H9 (cell line): ENCODE measurements around the gene RIMBP3C. TPM values are rescaled to one million over a fixed set of nuclear protein-coding genes. Genes with fewer than 3 reads are reported as not detected.

Experiments used
- DNase-seq: peaks from one replicate; pipeline ENCODE4 v3.0.0-alpha.2; 2017
- H2AFZ ChIP-seq: one replicate; pipeline ENCODE4 v1.6.1; 2013; ENCODE audit warnings: mild to moderate bottlenecking, low read length, control low read depth, moderate library complexity
- H2AK5ac ChIP-seq: 2 replicates; pipeline ENCODE4 v1.6.1; 2013; ENCODE audit warnings: low read length, control low read depth, mixed read lengths; ENCODE audit not compliant: insufficient read length
- H2BK120ac ChIP-seq: one replicate; pipeline ENCODE4 v1.6.1; 2013; ENCODE audit warnings: low read depth, mild to moderate bottlenecking, low read length, control low read depth, inconsistent platforms; ENCODE audit not compliant: poor library complexity, severe bottlenecking
- H2BK12ac ChIP-seq: 2 replicates; pipeline ENCODE4 v1.6.1; 2013; ENCODE audit warnings: low read length, control low read depth, mixed read lengths, low read depth; ENCODE audit not compliant: insufficient read length
- H2BK15ac ChIP-seq: 2 replicates; pipeline ENCODE4 v1.6.1; 2013; ENCODE audit warnings: low read depth, low read length, control low read depth
- H2BK20ac ChIP-seq: one replicate; pipeline ENCODE4 v1.6.1; 2013; ENCODE audit warnings: low read depth, mild to moderate bottlenecking, low read length, control low read depth, inconsistent platforms; ENCODE audit not compliant: poor library complexity, severe bottlenecking
- H2BK5ac ChIP-seq: 2 replicates; pipeline ENCODE4 v1.6.1; 2013; ENCODE audit warnings: low read length, control low read depth, mixed read lengths; ENCODE audit not compliant: insufficient read length
- H3K14ac ChIP-seq: 2 replicates; pipeline ENCODE4 v1.6.1; 2013; ENCODE audit warnings: low read length, control low read depth; ENCODE audit not compliant: insufficient read depth
- H3K18ac ChIP-seq: 2 replicates; pipeline ENCODE4 v1.6.1; 2013; ENCODE audit warnings: low read depth, mild to moderate bottlenecking, mixed read lengths, low read length, control low read depth; ENCODE audit not compliant: insufficient read length
- H3K23ac ChIP-seq: 2 replicates; pipeline ENCODE4 v1.6.1; 2013; ENCODE audit warnings: low read length, control low read depth, mixed read lengths, low read depth; ENCODE audit not compliant: insufficient read length
- H3K23me2 ChIP-seq: 2 replicates; pipeline ENCODE4 v1.6.1; 2013; ENCODE audit warnings: low read depth, mild to moderate bottlenecking, mixed read lengths, low read length, control low read depth; ENCODE audit not compliant: insufficient read length, poor library complexity, severe bottlenecking
- H3K27ac ChIP-seq: 2 replicates; pipeline ENCODE4 v1.5.1; 2013; ENCODE audit warnings: low read length, control low read depth, mixed read lengths, low read depth; ENCODE audit not compliant: insufficient read length
- H3K27me3 ChIP-seq: 2 replicates; pipeline ENCODE4 v1.6.1; 2013; ENCODE audit warnings: low read length, control low read depth, inconsistent platforms; ENCODE audit not compliant: insufficient read depth
- H3K4ac ChIP-seq: 2 replicates; pipeline ENCODE4 v1.6.1; 2013; ENCODE audit warnings: low read depth, mild to moderate bottlenecking, control low read depth, inconsistent platforms, low read length, moderate library complexity
- H3K4me1 ChIP-seq: 2 replicates; pipeline ENCODE4 v1.6.1; 2013; ENCODE audit warnings: low read length, control low read depth, inconsistent platforms; ENCODE audit not compliant: insufficient read depth
- H3K4me2 ChIP-seq: 2 replicates; pipeline ENCODE4 v1.6.1; 2013; ENCODE audit warnings: low read length, control low read depth, mixed read lengths; ENCODE audit not compliant: insufficient read length, insufficient read depth
- H3K56ac ChIP-seq: 2 replicates; pipeline ENCODE4 v1.6.1; 2013; ENCODE audit warnings: low read depth, mild to moderate bottlenecking, mixed read lengths, low read length, control low read depth; ENCODE audit not compliant: insufficient read length
- H3K79me1 ChIP-seq: 2 replicates; pipeline ENCODE4 v1.6.1; 2013; ENCODE audit warnings: low read depth, mild to moderate bottlenecking, moderate library complexity, low read length, control low read depth, inconsistent platforms; ENCODE audit not compliant: insufficient read depth, poor library complexity, severe bottlenecking
- H3K79me2 ChIP-seq: 2 replicates; pipeline ENCODE4 v1.6.1; 2013; ENCODE audit warnings: low read length, control low read depth, inconsistent platforms; ENCODE audit not compliant: insufficient read depth
- H3K9ac ChIP-seq: 2 replicates; pipeline ENCODE4 v1.6.1; 2013; ENCODE audit warnings: low read length, control low read depth, mixed read lengths; ENCODE audit not compliant: insufficient read length; ENCODE audit errors: extremely low read depth
- H3K9me3 ChIP-seq: one replicate; pipeline ENCODE4 v1.6.1; 2013; ENCODE audit warnings: low read depth, low read length, inconsistent platforms; ENCODE audit not compliant: control insufficient read depth
- H3T11ph ChIP-seq: one replicate; pipeline ENCODE4 v1.6.1; 2013; ENCODE audit warnings: mild to moderate bottlenecking, low read length, control low read depth, inconsistent platforms
- H4K20me1 ChIP-seq: one replicate; pipeline ENCODE4 v1.6.1; 2013; ENCODE audit not compliant: control insufficient read depth, insufficient read length, insufficient read depth
- H4K5ac ChIP-seq: 2 replicates; pipeline ENCODE4 v1.6.1; 2013; ENCODE audit warnings: low read depth, mild to moderate bottlenecking, mixed read lengths, low read length, control low read depth; ENCODE audit not compliant: insufficient read length
- H4K8ac ChIP-seq: replicated peaks from 2 replicates; pipeline ENCODE4 v1.6.1; 2013; ENCODE audit warnings: low read length, control low read depth, mixed read lengths, low read depth; ENCODE audit not compliant: insufficient read length
- H4K91ac ChIP-seq: 2 replicates; pipeline ENCODE4 v1.6.1; 2013; ENCODE audit warnings: low read depth, mild to moderate bottlenecking, moderate library complexity, mixed read lengths, low read length, control low read depth; ENCODE audit not compliant: insufficient read length
- H3K27ac Mint-ChIP-seq, 3 experiments: 2 replicates in 2 of 3; 3 replicates in 1 of 3; pipeline ENCODE4 v1.8.0; 2020 to 2021; ENCODE audit warnings: mixed read lengths in 3 of 3, mild to moderate bottlenecking in 1 of 3, moderate library complexity in 1 of 3
- H3K27me3 Mint-ChIP-seq: 2 replicates; pipeline ENCODE4 v1.8.0; 2021; ENCODE audit warnings: low read depth, mild to moderate bottlenecking, moderate library complexity, mixed read lengths
- H3K36me3 Mint-ChIP-seq, 3 experiments: 2 replicates in 2 of 3; 3 replicates in 1 of 3; pipeline ENCODE4 v1.8.0; 2020 to 2021; ENCODE audit warnings: low read depth in 3 of 3, mixed read lengths in 3 of 3; ENCODE audit not compliant: insufficient read depth in 1 of 3
- H3K4me1 Mint-ChIP-seq, 2 experiments: 2 replicates each; pipeline ENCODE4 v1.8.0; 2020; ENCODE audit warnings: mixed read lengths in 2 of 2
- H3K4me3 Mint-ChIP-seq, 2 experiments: 2 replicates in 1 of 2; 3 replicates in 1 of 2; pipeline ENCODE4 v1.8.0; 2020 to 2021; ENCODE audit warnings: mild to moderate bottlenecking in 2 of 2, mixed read lengths in 2 of 2, moderate library complexity in 1 of 2
- H3K9me3 Mint-ChIP-seq, 2 experiments: 2 replicates in 1 of 2; 3 replicates in 1 of 2; pipeline ENCODE4 v1.8.0; 2020; ENCODE audit warnings: mild to moderate bottlenecking in 2 of 2, mixed read lengths in 2 of 2, moderate library complexity in 1 of 2
- WGBS: extraction: QIAGEN DNeasy Blood & Tissue Kit; methylation state at CpG from one replicate; pipeline ENCODE4 v1.1.7; 2013; ENCODE audit warnings: missing lambda C conversion rate, low lambda C conversion rate, mixed read lengths; ENCODE audit not compliant: insufficient read length; ENCODE audit errors: extremely low coverage; 5-methylcytosine and 5-hydroxymethylcytosine counted together
- total RNA-seq: library from RNA; stranded (reverse); gene quantifications from 2 replicates; pipeline ENCODE4 v1.2.1, GENCODE V29; 2021
- TF ChIP-seq, protein P1 (sequence below): fragments of 200-600 bp; sonication (generic); conservative IDR thresholded peaks from 3 replicates; pipeline ENCODE4 v1.8.0; 2021; ENCODE audit warnings: antibody characterized with exemption, mild to moderate bottlenecking

RIMBP3C gene
- total RNA-seq, 1 experiment from 2014 or later: 0.44 TPM

GRCh38 chr22:21573293-21573734, 22.1 kb upstream of the RIMBP3C start:
- no peaks in the 10 kb centered on the region for H3K9me3 Mint-ChIP-seq

More at GRCh38 chr22:21573293-21573734, 22.1 kb upstream of the RIMBP3C start:
- Histone ChIP-seq H4K20me1 (peaks cover 2% of the 10 kb centered on the region), H3K4me2 (no peak overlapping the region), H3K56ac (no peak overlapping the region), H3K27ac (no peak overlapping the region), H4K8ac (no peak overlapping the region), H2BK120ac (no peak overlapping the region), H3K14ac (no peak overlapping the region), H3K9ac (no peak overlapping the region), H2AK5ac (no peak overlapping the region), H2BK15ac (no peak overlapping the region), H3K23ac (no peak overlapping the region), H3K4me1 (no peaks in the 10 kb centered on the region; the same call in 1 of the 2 replicates), H3K27me3 (no peaks in the 10 kb centered on the region), H3K79me1 (peaks cover 3% of the 10 kb centered on the region), H2BK20ac (no peak overlapping the region), H4K5ac (no peak overlapping the region), H3K79me2 (peaks cover 82% of the 10 kb centered on the region), H4K91ac (no peak overlapping the region), H2AFZ (no peak overlapping the region), H3K4ac (no peak overlapping the region), H3K9me3 (no peaks in the 10 kb centered on the region), H3T11ph (no peak overlapping the region), H2BK12ac (no peak overlapping the region), H3K18ac (no peak overlapping the region), H3K23me2 (peaks cover 8% of the 10 kb centered on the region), H2BK5ac (no peak overlapping the region)
- Mint-ChIP-seq H3K4me1 (peaks cover 42 to 51% of the 10 kb centered on the region in 2 experiments), H3K27me3 (no peaks in the 10 kb centered on the region), H3K4me3 (no peak overlapping the region), H3K27ac (peak overlapping the region in 1 of 3 experiments; percentile 71; a peak in 2 of 7 replicates), H3K36me3 (peaks cover 8 to 19% (median 14%) of the 10 kb centered on the region in 3 experiments; a peak in 6 of 7 replicates)
- TF ChIP-seq, protein P1, sequence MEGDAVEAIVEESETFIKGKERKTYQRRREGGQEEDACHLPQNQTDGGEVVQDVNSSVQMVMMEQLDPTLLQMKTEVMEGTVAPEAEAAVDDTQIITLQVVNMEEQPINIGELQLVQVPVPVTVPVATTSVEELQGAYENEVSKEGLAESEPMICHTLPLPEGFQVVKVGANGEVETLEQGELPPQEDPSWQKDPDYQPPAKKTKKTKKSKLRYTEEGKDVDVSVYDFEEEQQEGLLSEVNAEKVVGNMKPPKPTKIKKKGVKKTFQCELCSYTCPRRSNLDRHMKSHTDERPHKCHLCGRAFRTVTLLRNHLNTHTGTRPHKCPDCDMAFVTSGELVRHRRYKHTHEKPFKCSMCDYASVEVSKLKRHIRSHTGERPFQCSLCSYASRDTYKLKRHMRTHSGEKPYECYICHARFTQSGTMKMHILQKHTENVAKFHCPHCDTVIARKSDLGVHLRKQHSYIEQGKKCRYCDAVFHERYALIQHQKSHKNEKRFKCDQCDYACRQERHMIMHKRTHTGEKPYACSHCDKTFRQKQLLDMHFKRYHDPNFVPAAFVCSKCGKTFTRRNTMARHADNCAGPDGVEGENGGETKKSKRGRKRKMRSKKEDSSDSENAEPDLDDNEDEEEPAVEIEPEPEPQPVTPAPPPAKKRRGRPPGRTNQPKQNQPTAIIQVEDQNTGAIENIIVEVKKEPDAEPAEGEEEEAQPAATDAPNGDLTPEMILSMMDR: no peak
- no peak for DNase-seq
- WGBS: no CpG with 5 or more reads among the region's 6 CpGs
